K562 (cell line): Measurements from ENCODE around the gene B3GAT3. TPM values are rescaled to one million over a fixed set of nuclear protein-coding genes. Genes with fewer than 3 reads are reported as not detected.

Experiments used
- CBX2 ChIP-seq: fragments of 200-600 bp; sonication (generic); IDR thresholded peaks from one replicate; pipeline ENCODE4 v1.6.1; 2012; ENCODE audit warnings: mild to moderate bottlenecking, low read length, inconsistent platforms; ENCODE audit not compliant: insufficient read depth, poor library complexity, severe bottlenecking
- CBX3 ChIP-seq, 2 experiments: IDR thresholded peaks; 1 replicate in 1 of 2; 2 replicates in 1 of 2; pipeline ENCODE4 v1.6.1; 2012; ENCODE audit warnings: inconsistent platforms in 2 of 2, low read length in 2 of 2, borderline replicate concordance in 1 of 2, control low read depth in 1 of 2
- HDGF ChIP-seq: fragments of 450-650 bp; IDR thresholded peaks from 2 replicates; pipeline ENCODE4 v1.6.1; 2016
- ILF3 ChIP-seq: fragments of 450-650 bp; IDR thresholded peaks from 2 replicates; pipeline ENCODE4 v1.6.1; 2018; ENCODE audit warnings: antibody characterized with exemption, mild to moderate bottlenecking, moderate library complexity, borderline replicate concordance
- JUN ChIP-seq, 2 experiments: sonication (generic) in 1 of 2; formaldehyde crosslinking in 1 of 2; IDR thresholded peaks; 2 replicates each; pipeline versions ENCODE4 v1.6.1 to v1.8.0; 2012 to 2022; ENCODE audit warnings: borderline replicate concordance in 2 of 2, mild to moderate bottlenecking in 2 of 2, improper control_type of control experiment in 1 of 2, low read depth in 1 of 2, low read length in 1 of 2, missing genetic modification reagents in 1 of 2
- JUNB ChIP-seq: fragments of 450-650 bp; formaldehyde crosslinking; conservative IDR thresholded peaks from 2 replicates; pipeline ENCODE4 v1.4.0; 2020; ENCODE audit warnings: mild to moderate bottlenecking
- KAT2B ChIP-seq: IDR thresholded peaks from one replicate; pipeline ENCODE4 v1.6.1; 2012; ENCODE audit warnings: low read depth, mild to moderate bottlenecking, control low read depth, inconsistent platforms, low read length, moderate library complexity
- MAFF ChIP-seq: IDR thresholded peaks from 2 replicates; pipeline ENCODE4 v1.6.1; 2012; ENCODE audit warnings: low read length, improper control_type of control experiment
- MCM2 ChIP-seq: fragments of 450-650 bp; IDR thresholded peaks from 2 replicates; pipeline ENCODE4 v1.6.1; 2017; ENCODE audit warnings: low read depth, mild to moderate bottlenecking
- MEF2D ChIP-seq: conservative IDR thresholded peaks from 2 replicates; pipeline ENCODE4 v1.6.1; 2016; ENCODE audit warnings: low read depth, missing genetic modification characterization, missing compliant biosample characterization
- MYC ChIP-seq, 2 experiments: fragments of 250-450 bp in 1 of 2; sonication (Bioruptor Pico) in 1 of 2; IDR thresholded peaks; 2 replicates each; pipeline versions ENCODE4 v1.5.1 to v1.6.1; 2012 to 2021; ENCODE audit warnings: low read depth in 2 of 2, borderline replicate concordance in 1 of 2, improper control_type of control experiment in 1 of 2, low read length in 1 of 2, mild to moderate bottlenecking in 1 of 2, moderate library complexity in 1 of 2
- NELFE ChIP-seq: IDR thresholded peaks from 2 replicates; pipeline ENCODE4 v1.6.1; 2011; ENCODE audit warnings: mild to moderate bottlenecking; ENCODE audit not compliant: insufficient read depth, insufficient read length
- RB1 ChIP-seq: fragments of 450-650 bp; IDR thresholded peaks from 2 replicates; pipeline ENCODE4 v1.6.1; 2017; ENCODE audit warnings: low read depth, mild to moderate bottlenecking
- SIN3B ChIP-seq: fragments of 450-650 bp; IDR thresholded peaks from 2 replicates; pipeline ENCODE4 v1.6.1; 2017; ENCODE audit warnings: low read depth, mild to moderate bottlenecking, moderate library complexity
- SNRNP70 ChIP-seq: fragments of 200-400 bp; formaldehyde crosslinking; optimal IDR thresholded peaks from 2 replicates; pipeline ENCODE3; 2017; ENCODE audit warnings: low read depth, low read length
- TOE1 ChIP-seq, 2 experiments: fragments of 450-650 bp in 1 of 2; sonication (generic) in 1 of 2; formaldehyde crosslinking in 1 of 2; IDR thresholded peaks; 2 replicates each; pipeline versions ENCODE4 v1.7.1 to v1.8.0; 2016 to 2022; ENCODE audit warnings: borderline replicate concordance in 2 of 2, mild to moderate bottlenecking in 2 of 2, antibody characterized with exemption in 1 of 2, inconsistent platforms in 1 of 2, low read depth in 1 of 2, missing genetic modification reagents in 1 of 2, moderate library complexity in 1 of 2
- XRCC3 ChIP-seq: fragments of 450-650 bp; IDR thresholded peaks from 2 replicates; pipeline ENCODE4 v1.6.1; 2017; ENCODE audit warnings: mild to moderate bottlenecking, moderate library complexity
- ZBTB26 ChIP-seq: fragments of 450-650 bp; formaldehyde crosslinking; IDR thresholded peaks from 2 replicates; pipeline ENCODE4 v1.4.0; 2022; ENCODE audit warnings: missing genetic modification characterization
- ZNF143 ChIP-seq: sonication (generic); formaldehyde crosslinking; IDR thresholded peaks from 2 replicates; pipeline ENCODE4 v1.9.0; 2022; ENCODE audit warnings: mild to moderate bottlenecking, missing genetic modification reagents
- ZNF197 ChIP-seq: fragments of 200-800 bp; sonication (Bioruptor generic); IDR thresholded peaks from 2 replicates; pipeline ENCODE4 v1.6.1; 2016; ENCODE audit warnings: low read depth, missing genetic modification characterization, missing compliant biosample characterization
- ZNF217 ChIP-seq: sonication (generic); formaldehyde crosslinking; IDR thresholded peaks from 2 replicates; pipeline ENCODE4 v1.8.0; 2022; ENCODE audit warnings: mild to moderate bottlenecking, missing genetic modification reagents
- ZNF282 ChIP-seq: sonication (generic); formaldehyde crosslinking; IDR thresholded peaks from 2 replicates; pipeline ENCODE4 v1.8.1; 2023; ENCODE audit warnings: missing genetic modification reagents
- ZNF408 ChIP-seq: fragments of 250-450 bp; sonication (Bioruptor Pico); IDR thresholded peaks from 2 replicates; pipeline ENCODE4 v1.4.0; 2020; ENCODE audit warnings: low read depth, mild to moderate bottlenecking, moderate library complexity
- ZNF507 ChIP-seq: conservative IDR thresholded peaks from 2 replicates; pipeline ENCODE4 v1.6.1; 2017; ENCODE audit warnings: missing genetic modification characterization, missing compliant biosample characterization
- ZNF764 ChIP-seq: fragments of 250-450 bp; sonication (Bioruptor Pico); IDR thresholded peaks from 2 replicates; pipeline ENCODE4 v1.4.0; 2020; ENCODE audit warnings: low read depth, mild to moderate bottlenecking, moderate library complexity
- ZNF780A ChIP-seq: fragments of 250-450 bp; sonication (Bioruptor Pico); IDR thresholded peaks from 2 replicates; pipeline ENCODE4 v1.5.0; 2021; ENCODE audit warnings: mild to moderate bottlenecking
- polyA plus RNA-seq, 8 experiments: library from polyadenylated mRNA; depleted of rRNA in 4 of 8; stranded (reverse) in 5 of 8; unstranded in 3 of 8; fragments of >200 nt; fragmentation: Nextera tagmentation in 2 of 8; fragmentation: Illumina TruSeq in 1 of 8; extraction: Ambion mirVana in 2 of 8; extraction: Trizol in 1 of 8; gene quantifications; 2 replicates each; pipeline versions ENCODE4 v1.2.1 to v1.2.3, GENCODE V29; 2011 to 2014; ENCODE audit warnings: inconsistent platforms in 1 of 8, missing spikeins in 1 of 8
- total RNA-seq, 7 experiments: library from RNA; depleted of rRNA in 6 of 7; stranded (reverse); fragments of >200 nt in 6 of 7; fragmentation: Illumina TruSeq in 2 of 7; extraction: Trizol in 2 of 7; gene quantifications; 2 replicates each; pipeline versions ENCODE4 v1.2.1 to v1.2.3, GENCODE V29; 2011 to 2021; ENCODE audit warnings: low replicate concordance in 1 of 7
- TF ChIP-seq, protein P1 (sequence below): conservative IDR thresholded peaks from 2 replicates; pipeline ENCODE4 v1.6.1; 2011; ENCODE audit warnings: low read depth, mild to moderate bottlenecking, low read length; ENCODE audit not compliant: control insufficient read depth

The B3GAT3 gene
- total and polyA plus RNA-seq, 9 of the 15 experiments (the other 6 are each of a cell fraction or from before 2014, with no cell fraction given): 0.30 to 64.0 (median 21.4) TPM

DNA sequence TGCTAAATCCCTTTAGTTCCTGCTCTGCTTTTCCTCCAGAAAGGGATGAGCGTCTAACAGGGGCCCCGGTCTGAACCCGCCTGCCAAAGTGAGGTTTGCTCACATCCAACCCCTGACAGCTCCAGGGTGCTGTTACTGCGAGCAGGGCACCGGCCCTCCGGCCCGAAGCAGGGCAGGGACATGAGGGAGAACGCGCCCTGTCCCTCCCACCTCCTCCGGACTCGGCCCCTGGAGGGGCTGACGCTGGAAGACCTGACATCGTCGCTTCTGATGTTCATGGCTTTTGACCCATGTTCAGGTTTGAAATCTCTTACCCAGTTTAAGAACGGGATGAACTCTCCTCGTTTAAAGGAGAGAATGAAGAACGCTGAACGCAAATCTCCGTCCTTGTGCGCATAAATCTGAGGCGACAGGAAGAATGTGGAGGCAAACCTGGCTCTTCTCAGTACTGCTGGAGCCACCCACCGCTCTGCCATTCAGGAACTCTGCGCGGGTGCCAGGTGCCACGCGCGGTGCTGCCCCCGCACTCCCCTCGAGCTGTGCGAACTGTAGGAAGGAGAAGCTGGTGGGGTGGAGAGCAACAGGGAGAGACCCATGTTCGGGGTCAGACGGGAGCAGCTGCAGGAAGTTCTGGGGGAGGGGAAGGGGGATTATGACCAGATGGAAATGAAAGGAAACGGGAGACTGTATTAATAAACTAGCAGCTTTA, 47.3 kb downstream of the B3GAT3 start (continued):
- no peak for TF ChIP-seq NELFE
- TF ChIP-seq ZNF408 (CRISPR knock-in tag): no peak
- TF ChIP-seq ZBTB26 (CRISPR knock-in tag): no peak
- TF ChIP-seq XRCC3: no peak
- TF ChIP-seq ZNF143: no peak
- TF ChIP-seq MAFF: no peak
- no peak for TF ChIP-seq ZNF282
- no peak for TF ChIP-seq CBX3 (IDR thresholded peaks at IDR 0.05; ENCODE audit: borderline replicate concordance in 1 of 2, low read length in 2 of 2)
- TF ChIP-seq ZNF780A (CRISPR knock-in tag): no peak
- TF ChIP-seq KAT2B: no peak
- no peak for TF ChIP-seq CBX2
- TF ChIP-seq TOE1 (IDR thresholded peaks at IDR 0.05; ENCODE audit: borderline replicate concordance): peak; percentile 40; the same call in 1 of the 2 replicates
- no peak for TF ChIP-seq TOE1 (CRISPR knock-in tag; IDR thresholded peaks at IDR 0.05; ENCODE audit: borderline replicate concordance, low read depth)
- TF ChIP-seq SIN3B: 0 out of 2 replicates have a peak, but pooled peaks have one; percentile 34
- no peak for TF ChIP-seq SNRNP70
- no peak for TF ChIP-seq JUNB (CRISPR knock-in tag)
- no peak for TF ChIP-seq MYC (IDR thresholded peaks at IDR 0.05; ENCODE audit: low read depth, low read length)
- peak; percentile 81; the same call in 1 of the 2 replicates for TF ChIP-seq MYC (CRISPR knock-in tag; IDR thresholded peaks at IDR 0.05; ENCODE audit: borderline replicate concordance, low read depth)
- TF ChIP-seq ZNF507 (tag): no peak
- TF ChIP-seq MCM2: no peak
- TF ChIP-seq HDGF: no peak
- no peak for TF ChIP-seq RB1
- TF ChIP-seq, protein P1, sequence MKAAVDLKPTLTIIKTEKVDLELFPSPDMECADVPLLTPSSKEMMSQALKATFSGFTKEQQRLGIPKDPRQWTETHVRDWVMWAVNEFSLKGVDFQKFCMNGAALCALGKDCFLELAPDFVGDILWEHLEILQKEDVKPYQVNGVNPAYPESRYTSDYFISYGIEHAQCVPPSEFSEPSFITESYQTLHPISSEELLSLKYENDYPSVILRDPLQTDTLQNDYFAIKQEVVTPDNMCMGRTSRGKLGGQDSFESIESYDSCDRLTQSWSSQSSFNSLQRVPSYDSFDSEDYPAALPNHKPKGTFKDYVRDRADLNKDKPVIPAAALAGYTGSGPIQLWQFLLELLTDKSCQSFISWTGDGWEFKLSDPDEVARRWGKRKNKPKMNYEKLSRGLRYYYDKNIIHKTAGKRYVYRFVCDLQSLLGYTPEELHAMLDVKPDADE: no peak
- TF ChIP-seq ILF3: no peak; the same call in 1 of the 2 replicates
- TF ChIP-seq ZNF197 (CRISPR knock-in tag): no peak
- 0 out of 2 replicates have a peak, but pooled peaks have one; percentile 12 for TF ChIP-seq ZNF764 (CRISPR knock-in tag)
- no peak for TF ChIP-seq MEF2D
- TF ChIP-seq JUN (IDR thresholded peaks at IDR 0.05; ENCODE audit: borderline replicate concordance, low read depth, low read length): no peak
- no peak for TF ChIP-seq JUN (CRISPR knock-in tag; IDR thresholded peaks at IDR 0.05; ENCODE audit: borderline replicate concordance)
- no peak for TF ChIP-seq ZNF217 (CRISPR knock-in tag)
